Transverse colon (tissue), 4 donors: ENCODE results near the gene HSFX3. TPM values are rescaled to one million over a fixed set of nuclear protein-coding genes. Genes with fewer than 3 reads are reported as not detected.
"Not testable (repeated sequence)": the region's sequence is repeated elsewhere in the genome, so short reads cannot be mapped to it uniquely, and the experiment has no call there.

Source experiments
- DNase-seq: peaks from one replicate; pipeline ENCODE4 v3.0.0-alpha.2; 2019
- H3K27ac ChIP-seq, 4 donors: fragments of 200-600 bp; sonication (generic); 2 replicates each; pipeline ENCODE4 v1.5.1; 2016 to 2018; ENCODE audit warnings: inconsistent platforms in 4 of 4
- H3K27me3 ChIP-seq: fragments of 200-600 bp; sonication (generic); 2 replicates; pipeline ENCODE4 v1.5.1; 2017; ENCODE audit warnings: inconsistent platforms
- H3K36me3 ChIP-seq, 4 donors: fragments of 200-600 bp; sonication (generic); 2 replicates each; pipeline ENCODE4 v1.5.1; 2017 to 2019; ENCODE audit warnings: inconsistent platforms in 4 of 4
- H3K4me1 ChIP-seq, 4 donors: fragments of 200-600 bp; sonication (generic); 2 replicates each; pipeline ENCODE4 v1.5.1; 2017 to 2020; ENCODE audit warnings: inconsistent platforms in 4 of 4
- H3K4me3 ChIP-seq, 4 donors: fragments of 200-600 bp; sonication (generic); 1 replicate in 1 of 4; 2 replicates in 3 of 4; pipeline versions ENCODE4 v1.5.1 to v1.6.1; 2017 to 2019; ENCODE audit warnings: inconsistent platforms in 4 of 4
- H3K9me3 ChIP-seq, 2 donors: fragments of 200-600 bp; sonication (generic); 2 replicates each; pipeline ENCODE4 v1.5.1; 2017 to 2019; ENCODE audit warnings: inconsistent platforms in 2 of 2
- EP300 ChIP-seq: sonication (generic); formaldehyde crosslinking; IDR thresholded peaks from one replicate; pipeline ENCODE4 v1.6.1; 2017; ENCODE audit warnings: antibody characterized with exemption, low read depth
- POLR2A ChIP-seq: fragments of 450-650 bp; IDR thresholded peaks from one replicate; pipeline ENCODE4 v1.6.1; 2016; ENCODE audit warnings: antibody characterized with exemption, mild to moderate bottlenecking, moderate library complexity
- POLR2AphosphoS5 ChIP-seq, 3 donors: sonication (generic); formaldehyde crosslinking; IDR thresholded peaks; one replicate each; pipeline ENCODE4 v1.6.1; 2016; ENCODE audit warnings: antibody characterized with exemption in 3 of 3
- WGBS, 2 donors: methylation state at CpG; one replicate each; pipeline ENCODE4 v1.1.5; 2018; ENCODE audit warnings: low coverage in 1 of 2; 5-methylcytosine and 5-hydroxymethylcytosine counted together
- in situ Hi-C, 4 donors: fragments of 200-750 bp; cut with MboI; loops; one replicate each; pipeline versions ENCODE4 v1.15.0 to v1.15.1; 2017; ENCODE audit warnings: low sequenced_read_pairs in 3 of 4, low pct_ligation_motif_present in 1 of 4, low pct_unique_long_range_greater_than_20kb in 1 of 4
- intact Hi-C: fragments of 100-400 bp; cut with DNase I; formaldehyde crosslinking; loops from one replicate; pipeline ENCODE4 v1.15.1; 2023; ENCODE audit warnings: low total_unique reads
- total RNA-seq, 4 donors: library from RNA; depleted of rRNA; stranded (reverse); fragments of >200 nt; gene quantifications; one replicate each; pipeline ENCODE4 v1.1.0, GENCODE V29; 2016
- TF ChIP-seq, protein P1 (sequence below), 5 experiments: fragments of 200-600 bp in 3 of 5; fragments of 450-650 bp in 2 of 5; sonication (generic) in 3 of 5; IDR thresholded peaks; 1 replicate in 2 of 5; 2 replicates in 3 of 5; pipeline ENCODE4 v1.5.1; 2016 to 2017; ENCODE audit warnings: antibody characterized with exemption in 5 of 5, inconsistent platforms in 3 of 5, mild to moderate bottlenecking in 2 of 5, moderate library complexity in 1 of 5

Gene HSFX3
- total RNA-seq, 4 donors from 2014 or later: not detected

DNA sequence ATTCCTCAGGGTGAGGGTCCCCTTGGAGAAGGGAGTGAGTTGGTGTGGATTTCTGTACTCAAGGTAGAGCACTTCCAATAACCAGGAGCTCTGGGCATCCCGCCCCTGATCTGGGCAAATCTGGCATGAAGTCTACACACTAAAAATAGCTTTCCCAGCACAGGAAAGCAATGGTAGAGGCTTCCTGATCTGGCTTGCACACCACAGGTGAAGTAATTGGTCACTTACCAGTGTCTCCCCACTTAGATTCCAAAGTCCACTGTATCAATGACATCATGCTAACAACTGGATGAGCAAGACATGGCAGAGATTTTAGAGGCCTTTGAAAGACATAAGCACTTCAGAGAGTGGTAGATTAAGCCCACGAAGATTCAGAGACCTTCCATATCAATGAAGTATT is 26.8 kb downstream of the HSFX3 start:
- intact Hi-C loops (no loop called here), in situ Hi-C loops (loop anchor here in 3 of 4 donors (25.0 kb wide), 2 partner anchors 89 to 114 kb away; partner anchors contain the start of gene TMEM185A (in 1 of the 3))
- 50% methylated on average over 2 of the region's 2 CpGs; no CpG with 5 or more reads in 1 of the 2 donors for WGBS, 2 donors

DNA sequence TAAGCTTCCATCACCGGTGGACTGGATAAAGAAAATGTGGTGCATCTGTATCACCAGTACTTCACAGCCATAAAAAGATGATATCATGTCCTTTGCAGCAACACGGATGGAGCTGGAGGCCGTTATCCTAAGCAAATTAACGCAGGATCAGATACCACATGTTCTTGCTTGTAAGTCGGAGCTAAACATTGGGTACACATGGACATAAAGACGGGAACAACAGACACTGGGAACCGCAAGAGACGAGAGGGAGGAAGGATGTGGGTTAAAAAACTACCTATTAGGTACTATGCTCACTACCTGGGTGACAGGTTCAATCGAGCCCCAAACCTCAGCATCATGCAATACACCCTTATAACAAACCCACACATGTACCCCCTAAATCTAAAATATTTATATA is 28.3 kb downstream of the HSFX3 start:
- in situ Hi-C loops (loop anchor here in 3 of 4 donors (25.0 kb wide), 2 partner anchors 91 to 116 kb away; partner anchors contain the start of gene TMEM185A (in 1 of the 3)), intact Hi-C loops (no loop called here)
- no peak overlapping the region for H3K4me3 ChIP-seq
- H3K27ac ChIP-seq: no peak overlapping the region
- TF ChIP-seq POLR2AphosphoS5 (IDR thresholded peaks at IDR 0.05) (no peak), EP300 (no peak), POLR2A (no peak)
- TF ChIP-seq, protein P1, sequence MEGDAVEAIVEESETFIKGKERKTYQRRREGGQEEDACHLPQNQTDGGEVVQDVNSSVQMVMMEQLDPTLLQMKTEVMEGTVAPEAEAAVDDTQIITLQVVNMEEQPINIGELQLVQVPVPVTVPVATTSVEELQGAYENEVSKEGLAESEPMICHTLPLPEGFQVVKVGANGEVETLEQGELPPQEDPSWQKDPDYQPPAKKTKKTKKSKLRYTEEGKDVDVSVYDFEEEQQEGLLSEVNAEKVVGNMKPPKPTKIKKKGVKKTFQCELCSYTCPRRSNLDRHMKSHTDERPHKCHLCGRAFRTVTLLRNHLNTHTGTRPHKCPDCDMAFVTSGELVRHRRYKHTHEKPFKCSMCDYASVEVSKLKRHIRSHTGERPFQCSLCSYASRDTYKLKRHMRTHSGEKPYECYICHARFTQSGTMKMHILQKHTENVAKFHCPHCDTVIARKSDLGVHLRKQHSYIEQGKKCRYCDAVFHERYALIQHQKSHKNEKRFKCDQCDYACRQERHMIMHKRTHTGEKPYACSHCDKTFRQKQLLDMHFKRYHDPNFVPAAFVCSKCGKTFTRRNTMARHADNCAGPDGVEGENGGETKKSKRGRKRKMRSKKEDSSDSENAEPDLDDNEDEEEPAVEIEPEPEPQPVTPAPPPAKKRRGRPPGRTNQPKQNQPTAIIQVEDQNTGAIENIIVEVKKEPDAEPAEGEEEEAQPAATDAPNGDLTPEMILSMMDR (IDR thresholded peaks at IDR 0.05): no peak
- no peaks in the 10 kb centered on the region for H3K9me3 ChIP-seq
- no peaks in the 10 kb centered on the region for H3K27me3 ChIP-seq
- 50 to 59% methylated on average over 1 to 9 of the region's 9 CpGs for whole genome bisulfite sequencing, 2 donors
- H3K4me1 ChIP-seq: peaks cover 0 to 5% (median 0%) of the 10 kb centered on the region in 4 donors
- DNase-seq: no peak
- no peaks in the 10 kb centered on the region for H3K36me3 ChIP-seq

More for the DNA sequence above, 26.8 kb downstream of the HSFX3 start:
- TF ChIP-seq, protein P1 (IDR thresholded peaks at IDR 0.05): no peak
- TF ChIP-seq EP300 (no peak), POLR2A (peak; percentile 8), POLR2AphosphoS5 (IDR thresholded peaks at IDR 0.05) (no peak)
- Histone ChIP-seq H3K9me3 (no peaks in the 10 kb centered on the region), H3K4me1 (peaks cover 0 to 5% (median 0%) of the 10 kb centered on the region in 4 donors), H3K27ac (peak overlapping the region in 1 of 4 donors; percentile 47), H3K36me3 (no peaks in the 10 kb centered on the region), H3K4me3 (no peak overlapping the region), H3K27me3 (no peaks in the 10 kb centered on the region)
- no peak for DNase-seq

DNA sequence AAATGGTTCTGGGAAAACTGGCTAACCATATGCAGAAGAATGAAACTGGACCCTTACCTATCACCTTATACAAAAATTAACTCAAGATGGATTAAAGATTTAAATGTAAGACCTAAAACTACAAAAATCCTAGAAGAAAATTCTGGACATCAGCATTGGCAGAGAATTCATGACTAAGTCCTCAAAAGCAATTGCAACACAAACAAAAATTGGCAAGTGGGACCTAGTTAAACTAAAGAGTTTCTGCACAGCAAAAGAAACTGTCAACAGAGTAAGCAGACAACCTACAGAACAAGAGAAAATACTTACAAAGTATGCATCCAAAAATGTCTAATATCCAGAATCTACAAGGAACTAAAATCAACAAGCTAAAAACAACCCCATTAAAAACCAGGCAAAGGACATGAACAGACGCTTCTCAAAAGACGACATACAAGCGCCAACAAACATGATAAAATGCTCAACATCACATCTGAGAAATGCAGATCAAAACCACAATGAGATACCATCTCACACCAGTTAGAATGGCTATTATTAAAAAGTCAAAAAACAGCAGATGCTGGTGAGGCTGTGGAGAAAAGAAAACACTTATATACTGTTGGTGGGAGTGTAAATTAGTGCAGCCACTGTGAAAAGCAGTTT is 29.0 kb downstream of the HSFX3 start:
- H3K4me1 ChIP-seq, H3K36me3 ChIP-seq, H3K9me3 ChIP-seq, DNase-seq, H3K27me3 ChIP-seq, intact Hi-C loops, H3K27ac ChIP-seq, H3K4me3 ChIP-seq: not testable (repeated sequence)
- in situ Hi-C loops: loop anchor here in 3 of 4 donors (25.0 kb wide), 2 partner anchors 92 to 117 kb away; partner anchors contain the start of gene TMEM185A (in 1 of the 3)
- WGBS, 2 donors: 69 to 93% methylated on average over 3 of the region's 3 CpGs

DNA sequence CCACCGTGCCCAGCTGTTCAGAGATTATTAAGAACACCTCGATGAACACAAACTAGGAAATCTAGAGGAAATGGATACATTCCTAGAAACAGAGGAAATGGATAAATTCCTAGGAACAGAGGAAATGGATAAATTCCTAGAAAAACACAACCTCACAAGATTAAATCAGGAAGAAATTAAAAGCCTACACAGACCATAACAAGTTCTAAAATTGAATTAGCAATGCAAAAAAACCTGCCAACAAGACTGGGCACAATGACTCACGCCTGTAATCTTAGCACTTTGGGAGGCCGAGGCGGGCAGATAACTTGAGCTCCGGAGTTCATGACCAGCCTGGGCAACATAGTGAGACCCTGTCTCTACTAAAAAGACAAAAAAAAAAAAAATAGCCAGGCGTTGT is 31.5 kb downstream of the HSFX3 start:
- Histone ChIP-seq H3K36me3 (no peaks in the 10 kb centered on the region), H3K27me3 (no peaks in the 10 kb centered on the region), H3K9me3 (no peaks in the 10 kb centered on the region), H3K4me3 (no peak overlapping the region), H3K27ac (no peak overlapping the region), H3K4me1 (peaks cover 0 to 5% (median 0%) of the 10 kb centered on the region in 4 donors)
- no peak for DNase-seq
- TF ChIP-seq, protein P1 (IDR thresholded peaks at IDR 0.05): no peak
- TF ChIP-seq POLR2A (no peak), POLR2AphosphoS5 (IDR thresholded peaks at IDR 0.05) (no peak), EP300 (no peak)
- 81 to 84% methylated on average over 2 to 7 of the region's 7 CpGs for WGBS, 2 donors
- in situ Hi-C loops: loop anchor here in 3 of 4 donors (25.0 kb wide), 2 partner anchors 94 to 119 kb away; partner anchors contain the start of gene TMEM185A (in 1 of the 3)
- intact Hi-C loops: no loop called here
